DMS 273 (cell line): Measurements from ENCODE around the gene DCAF11.

ENCODE experiments used
- DNase-seq: peaks from one replicate; lab custom pipeline; 2025; ENCODE audit not compliant: unreplicated experiment; lab: John Stamatoyannopoulos, UW

The DCAF11 gene

GRCh38 chr14:24137529-24138395 lies 23.2 kb downstream of the DCAF11 start:
- DNase-seq = no peak

GRCh38 chr14:24138396-24139271 lies 24.1 kb downstream of the DCAF11 start:
- DNase-seq = no peak

GRCh38 chr14:24139272-24139934 lies 24.8 kb downstream of the DCAF11 start:
- DNase-seq = peak; percentile 40

- DNase-seq = peak; percentile 100
These were observed 26.7 kb downstream of the DCAF11 start, which contains the start of gene EMC9 for GRCh38 chr14:24141097-24141880. Gene EMC9 (minus strand): TSS chr14:24141591. CDS start chr14:24141304, 287 bp downstream.

- no peak for DNase-seq
These were observed 28.9 kb downstream of the DCAF11 start for GRCh38 chr14:24143511-24143910.

- no peak for DNase-seq
These were observed 29.9 kb downstream of the DCAF11 start for GRCh38 chr14:24144451-24144850.

- DNase-seq = no peak
These were observed 30.6 kb downstream of the DCAF11 start for GRCh38 chr14:24145219-24145618.

GRCh38 chr14:24145690-24146452 lies 31.3 kb downstream of the DCAF11 start:
- peak; percentile 79 for DNase-seq

- peak; percentile 99 for DNase-seq
These were observed 31.9 kb downstream of the DCAF11 start, which contains the start of gene PSME2 for GRCh38 chr14:24146453-24146977. Gene PSME2 (minus strand): TSS chr14:24146610. CDS start chr14:24146581, 29 bp downstream.

GRCh38 chr14:24146978-24147760 lies 32.6 kb downstream of the DCAF11 start, which contains the start of gene RNF31:
Gene RNF31 (plus strand): TSS chr14:24147498. CDS start chr14:24147699, 201 bp downstream.
- peak; percentile 99 for DNase-seq

- DNase-seq = peak; percentile 66
These were observed 33.3 kb downstream of the DCAF11 start for GRCh38 chr14:24147761-24148428.

GRCh38 chr14:24149302-24149969 lies 34.9 kb downstream of the DCAF11 start:
- no peak for DNase-seq

GRCh38 chr14:24150061-24150460 lies 35.5 kb downstream of the DCAF11 start:
- no peak for DNase-seq

- no peak for DNase-seq
These were observed 36.0 kb downstream of the DCAF11 start for GRCh38 chr14:24150567-24150966.

GRCh38 chr14:24150993-24151392 lies 36.4 kb downstream of the DCAF11 start:
- no peak for DNase-seq

GRCh38 chr14:24151404-24152080 lies 37.0 kb downstream of the DCAF11 start:
- no peak for DNase-seq

- peak; percentile 42 for DNase-seq
These were observed 40.5 kb downstream of the DCAF11 start for GRCh38 chr14:24155100-24155499.
